Smooth muscle cell (in vitro differentiated cells): ENCODE data around the gene HMG20A. TPM values are rescaled to one million over a fixed set of nuclear protein-coding genes. Genes with fewer than 3 reads are reported as not detected.

Experiments
- DNase-seq: peaks from one replicate; lab custom pipeline; 2025; ENCODE audit not compliant: unreplicated experiment; lab: John Stamatoyannopoulos, UW
- H2AFZ ChIP-seq: fragments of 200-600 bp; sonication (generic); 2 replicates; pipeline ENCODE4 v1.6.0; 2016; ENCODE audit warnings: antibody characterized with exemption, low read depth, mild to moderate bottlenecking
- H3F3A ChIP-seq: fragments of 200-600 bp; sonication (generic); 2 replicates; pipeline ENCODE4 v1.6.0; 2017; ENCODE audit warnings: antibody characterized with exemption, low read depth
- H3K27ac ChIP-seq: fragments of 200-600 bp; sonication (generic); 2 replicates; pipeline ENCODE4 v1.5.1; 2016; ENCODE audit warnings: low read depth, mild to moderate bottlenecking
- H3K27me3 ChIP-seq: fragments of 200-600 bp; sonication (generic); 2 replicates; pipeline ENCODE4 v1.6.1; 2016; ENCODE audit warnings: low read depth, mild to moderate bottlenecking
- H3K36me3 ChIP-seq: fragments of 200-600 bp; sonication (generic); 2 replicates; pipeline ENCODE4 v1.5.1; 2016; ENCODE audit warnings: low read depth
- H3K4me1 ChIP-seq: fragments of 200-600 bp; sonication (generic); 2 replicates; pipeline ENCODE4 v1.5.1; 2016; ENCODE audit warnings: low read depth
- H3K4me2 ChIP-seq: fragments of 200-600 bp; sonication (generic); 2 replicates; pipeline ENCODE4 v1.6.0; 2016; ENCODE audit warnings: mild to moderate bottlenecking
- H3K4me3 ChIP-seq: fragments of 200-600 bp; sonication (generic); 2 replicates; pipeline ENCODE4 v1.5.1; 2016; ENCODE audit warnings: mild to moderate bottlenecking
- H3K79me2 ChIP-seq: fragments of 200-600 bp; sonication (generic); 2 replicates; pipeline ENCODE4 v1.6.0; 2016; ENCODE audit warnings: low read depth, mild to moderate bottlenecking
- H3K9ac ChIP-seq: fragments of 200-600 bp; sonication (generic); 2 replicates; pipeline ENCODE4 v1.6.0; 2016; ENCODE audit warnings: low read depth
- H3K9me3 ChIP-seq: fragments of 200-600 bp; sonication (generic); replicated peaks from 2 replicates; pipeline ENCODE4 v1.5.1; 2016; ENCODE audit warnings: low read depth
- H4K20me1 ChIP-seq: fragments of 200-600 bp; sonication (generic); 2 replicates; pipeline ENCODE4 v1.6.0; 2016; ENCODE audit warnings: low read depth
- CTCF ChIP-seq: fragments of 200-600 bp; sonication (generic); IDR thresholded peaks from 2 replicates; pipeline ENCODE4 v1.5.1; 2017; ENCODE audit warnings: borderline replicate concordance, mild to moderate bottlenecking, antibody characterized with exemption; ENCODE audit not compliant: insufficient read depth, poor library complexity, severe bottlenecking
- WGBS: methylation state at CpG from one replicate; pipeline ENCODE4 v1.1.7; 2016; ENCODE audit warnings: low lambda C conversion rate; 5-methylcytosine and 5-hydroxymethylcytosine counted together
- polyA plus RNA-seq: library from polyadenylated mRNA; unstranded; fragments of >200 nt; fragmentation: Nextera tagmentation; extraction: Ambion mirVana; gene quantifications from 2 replicates; pipeline ENCODE4 v1.2.1, GENCODE V29; 2016
- total RNA-seq: library from RNA; depleted of rRNA; stranded (reverse); fragments of >200 nt; gene quantifications from 2 replicates; pipeline ENCODE4 v1.2.3, GENCODE V29; 2014

The HMG20A gene
- total and polyA plus RNA-seq, 2 experiments from 2014 or later = 20.5 to 40.3 TPM

- no peak overlapping the region for H3K27ac ChIP-seq
- H3K4me2 ChIP-seq = no peak overlapping the region
- H3K36me3 ChIP-seq = no peaks in the 10 kb centered on the region
- no peak for DNase-seq
- no peak for TF ChIP-seq CTCF
- H2AFZ ChIP-seq = no peak overlapping the region
- no peak overlapping the region for H3K4me3 ChIP-seq
- no peaks in the 10 kb centered on the region for H3K79me2 ChIP-seq
- no peak overlapping the region for H3K9ac ChIP-seq
- WGBS = 83% methylated on average over 7 of the region's 7 CpGs
- H4K20me1 ChIP-seq = no peaks in the 10 kb centered on the region
- no peaks in the 10 kb centered on the region for H3K27me3 ChIP-seq
- H3K4me1 ChIP-seq = peaks cover 39% of the 10 kb centered on the region
- H3K9me3 ChIP-seq = no peaks in the 10 kb centered on the region
- H3F3A ChIP-seq = no peaks in the 10 kb centered on the region
These were observed 81.8 kb downstream of the HMG20A start for GRCh38 chr15:77502379-77503095.

DNA sequence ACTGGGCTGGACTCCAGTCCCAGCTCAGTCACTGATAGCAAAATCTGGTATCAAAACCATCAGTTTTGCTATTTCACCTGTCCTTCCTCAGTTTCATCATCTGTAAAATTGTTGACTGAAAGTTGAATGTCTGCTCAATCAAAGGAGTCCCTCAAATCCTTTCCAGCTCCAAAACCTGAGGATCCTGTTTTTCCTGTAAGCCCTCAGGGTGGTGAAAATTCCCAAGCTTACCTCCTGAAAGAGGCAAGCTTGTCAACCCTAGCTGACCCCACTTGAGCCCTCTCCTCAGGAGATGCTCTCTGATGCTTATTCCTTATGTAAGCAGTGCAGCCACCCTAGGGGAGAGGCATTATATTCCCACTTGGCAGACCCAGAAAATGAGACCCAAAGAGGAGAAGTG lies 82.6 kb downstream of the HMG20A start:
- Histone ChIP-seq H2AFZ (no peak overlapping the region), H3F3A (no peaks in the 10 kb centered on the region)

DNA sequence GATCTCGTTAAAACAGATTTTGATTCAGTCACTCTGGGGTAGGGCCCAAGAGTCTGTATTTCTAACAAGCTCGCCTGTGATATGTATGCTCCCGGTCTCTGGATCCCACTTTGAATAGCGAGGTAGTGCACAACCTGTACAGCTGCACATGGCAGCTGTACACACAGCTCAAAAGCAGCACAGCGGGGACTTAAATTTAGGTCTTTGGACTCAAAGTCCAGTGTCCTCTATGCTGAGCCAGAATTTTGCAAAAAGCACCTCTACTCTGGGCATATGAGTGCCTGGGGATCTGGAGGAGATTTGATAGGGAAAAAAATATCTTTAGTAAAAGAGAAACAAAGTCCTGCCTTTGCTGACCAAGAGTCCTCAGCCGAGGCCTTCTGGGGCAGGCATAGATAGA lies 83.1 kb downstream of the HMG20A start:
- H4K20me1 ChIP-seq = no peaks in the 10 kb centered on the region
- 95% methylated on average over 6 of the region's 6 CpGs for WGBS
- H3K9me3 ChIP-seq = no peaks in the 10 kb centered on the region
- H3K4me3 ChIP-seq = no peak overlapping the region
- no peak for DNase-seq
- TF ChIP-seq CTCF = no peak
- H3K27ac ChIP-seq = no peak overlapping the region
- no peaks in the 10 kb centered on the region for H3F3A ChIP-seq
- H3K4me2 ChIP-seq = no peak overlapping the region
- H3K9ac ChIP-seq = no peak overlapping the region
- H3K4me1 ChIP-seq = peaks cover 37% of the 10 kb centered on the region
- no peaks in the 10 kb centered on the region for H3K36me3 ChIP-seq
- no peak overlapping the region for H2AFZ ChIP-seq
- H3K27me3 ChIP-seq = no peaks in the 10 kb centered on the region
- H3K79me2 ChIP-seq = no peaks in the 10 kb centered on the region

More for the DNA sequence above, 82.6 kb downstream of the HMG20A start:
- H3K4me3 ChIP-seq = no peak overlapping the region
- TF ChIP-seq CTCF = no peak
- no peaks in the 10 kb centered on the region for H3K9me3 ChIP-seq
- no peaks in the 10 kb centered on the region for H4K20me1 ChIP-seq
- H3K27me3 ChIP-seq = no peaks in the 10 kb centered on the region
- no peaks in the 10 kb centered on the region for H3K79me2 ChIP-seq
- no peak overlapping the region for H3K27ac ChIP-seq
- no peak overlapping the region for H3K9ac ChIP-seq
- no peaks in the 10 kb centered on the region for H3K36me3 ChIP-seq
- no peak overlapping the region for H3K4me2 ChIP-seq
- peaks cover 38% of the 10 kb centered on the region for H3K4me1 ChIP-seq
- no peak for DNase-seq

- no peaks in the 10 kb centered on the region for H4K20me1 ChIP-seq
- WGBS = 96% methylated on average over 8 of the region's 8 CpGs
- no peaks in the 10 kb centered on the region for H3K36me3 ChIP-seq
- H3K27ac ChIP-seq = no peak overlapping the region
- H3K4me3 ChIP-seq = no peak overlapping the region
- peaks cover 36% of the 10 kb centered on the region for H3K4me1 ChIP-seq
- DNase-seq = no peak
- no peak for TF ChIP-seq CTCF
- no peak overlapping the region for H3K9ac ChIP-seq
- no peaks in the 10 kb centered on the region for H3K9me3 ChIP-seq
- no peak overlapping the region for H3K4me2 ChIP-seq
- no peaks in the 10 kb centered on the region for H3K27me3 ChIP-seq
- no peaks in the 10 kb centered on the region for H3K79me2 ChIP-seq
- H3F3A ChIP-seq = no peaks in the 10 kb centered on the region
- no peak overlapping the region for H2AFZ ChIP-seq
These were observed 83.6 kb downstream of the HMG20A start for GRCh38 chr15:77504306-77504705.
